ENCODE measurements around the gene EPS15. TPM values are rescaled to one million over a fixed set of nuclear protein-coding genes. Genes with fewer than 3 reads are reported as not detected.

The EPS15 gene
- total and polyA plus RNA-seq, 2 of the 8 experiments (the other 6 are each of a cell fraction or from before 2014, with no cell fraction given), result 15.9 to 57.2 TPM

DNA sequence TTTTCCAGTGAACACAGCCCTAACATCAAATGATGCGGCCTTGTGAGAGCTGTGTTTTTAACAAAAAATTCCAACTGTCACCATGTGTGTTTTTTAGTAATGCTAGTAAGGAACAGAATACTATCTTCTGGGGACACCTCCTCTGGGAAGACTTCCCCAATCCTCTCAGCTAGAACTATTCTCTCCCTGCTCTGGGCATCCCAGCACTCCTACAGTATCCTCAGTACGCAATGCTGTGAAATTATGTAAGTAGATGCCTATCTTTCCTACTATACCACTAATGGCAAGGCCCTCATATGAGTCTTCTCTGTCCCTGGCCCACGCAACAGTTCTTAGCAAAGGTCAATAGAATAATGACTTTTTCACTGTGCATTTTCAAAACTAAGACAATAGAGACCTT lies 169.2 kb downstream of the EPS15 start:
- Histone ChIP-seq H2AFZ (ENCODE audit: low read length) (no peak overlapping the region), H2BK20ac (ENCODE audit: low read length) (no peak overlapping the region), H3K9me3 (ENCODE audit: insufficient read depth in 2 of 2, low read depth in 1 of 2, low read length in 1 of 2) (no peaks in the 10 kb centered on the region), H3K14ac (ENCODE audit: insufficient read length) (no peak overlapping the region), H4K20me1 (replicated peaks in 1 of 2; ENCODE audit: control insufficient read depth in 1 of 2, insufficient read depth in 2 of 2, low read length in 2 of 2) (no peaks in the 10 kb centered on the region), H2BK15ac (ENCODE audit: low read length) (no peak overlapping the region), H3K4ac (replicated peaks; ENCODE audit: insufficient read length, low read depth, low read length) (no peak overlapping the region), H2BK5ac (ENCODE audit: low read depth, low read length) (no peak overlapping the region), H3K27me3 (replicated peaks in 1 of 4; ENCODE audit: control insufficient read depth in 3 of 4, extremely low read depth in 1 of 4, insufficient read depth in 3 of 4, low read length in 3 of 4) (peaks cover 0 to 4% (median 2%) of the 10 kb centered on the region in 4 experiments; a peak in 3 of 7 replicates), H3K23ac (ENCODE audit: insufficient read length) (no peak overlapping the region), H3K27ac (ENCODE audit: low read depth, low read length) (no peak overlapping the region), H2AK5ac (ENCODE audit: low read depth, low read length) (no peak overlapping the region), H3K79me2 (ENCODE audit: control insufficient read depth in 1 of 2, insufficient read depth in 2 of 2, low read length in 2 of 2) (no peaks in the 10 kb centered on the region), H2BK12ac (ENCODE audit: low read depth, low read length) (no peak overlapping the region), H3K18ac (ENCODE audit: extremely low read depth, low read length) (no peak overlapping the region), H3K4me1 (replicated peaks in 1 of 4; ENCODE audit: control insufficient read depth in 3 of 4, insufficient read depth in 4 of 4, low read length in 3 of 4) (peaks cover 0 to 5% (median 2%) of the 10 kb centered on the region in 4 experiments; a peak in 4 of 7 replicates), H2BK120ac (replicated peaks; ENCODE audit: low read depth, low read length) (no peak overlapping the region), H4K91ac (replicated peaks; ENCODE audit: insufficient read length, low read length) (no peak overlapping the region), H3K79me1 (ENCODE audit: low read depth, low read length) (no peaks in the 10 kb centered on the region), H3K4me3 (ENCODE audit: extremely low read depth in 1 of 4, insufficient read depth in 2 of 4, low read depth in 3 of 4, low read length in 4 of 4) (no peak overlapping the region), H4K5ac (ENCODE audit: insufficient read length, low read depth, low read length) (no peak overlapping the region), H4K8ac (ENCODE audit: extremely low read depth, insufficient read depth, low read length) (no peak overlapping the region), H3K56ac (replicated peaks; ENCODE audit: insufficient read length, low read depth, low read length) (no peak overlapping the region), H3K9ac (replicated peaks in 1 of 4; ENCODE audit: extremely low read depth in 1 of 4, low read depth in 3 of 4, low read length in 3 of 4) (no peak overlapping the region), H3K4me2 (ENCODE audit: insufficient read depth in 1 of 2, low read depth in 2 of 2, low read length in 2 of 2) (no peak overlapping the region), H3K36me3 (ENCODE audit: control insufficient read depth in 2 of 4, insufficient read depth in 4 of 4, low read length in 3 of 4) (peaks cover 0 to 5% (median 1%) of the 10 kb centered on the region in 4 experiments; a peak in 3 of 8 replicates), H3K23me2 (ENCODE audit: low read depth, low read length) (no peaks in the 10 kb centered on the region; the same call in 1 of the 2 replicates)
- 93% methylated on average over 3 of the region's 3 CpGs; no CpG with 5 or more reads in 1 of the 2 experiments for WGBS, 2 experiments (ENCODE audit: extremely low coverage in 1 of 2, insufficient coverage in 1 of 2, insufficient read length in 1 of 2, insufficient replicate concordance in 2 of 2, low coverage in 1 of 2, low lambda C conversion rate in 2 of 2, missing lambda C conversion rate in 1 of 2)
- POLR2A ChIA-PET (ENCODE audit: partially characterized antibody), result interaction anchor here (0.7 to 1.4 kb wide), 3 partner anchors 13 to 40 kb away, joined by 4 to 5 read pairs (median 4); no protein-coding TSS in a partner anchor
- FAIRE-seq, result no peak
- no peak for DNase-seq (ENCODE audit: low read depth in 1 of 2, low spot score in 2 of 2)
- CTCF ChIA-PET (ENCODE audit: partially characterized antibody), result interaction anchor here (0.6 to 1.2 kb wide), 2 partner anchors 14 to 18 kb away, joined by 3 read pairs; no protein-coding TSS in a partner anchor
- TF ChIP-seq RAD21 (IDR thresholded peaks at IDR 0.05 in 1 of 2, conservative IDR thresholded peaks at IDR 0.05 in 1 of 2; ENCODE audit: low read depth in 2 of 2, low read length in 2 of 2) (no peak), SIRT6 (IDR thresholded peaks at IDR 0.05; ENCODE audit: low read length) (no peak), SP2 (IDR thresholded peaks at IDR 0.05; ENCODE audit: low read length) (no peak), SAP30 (IDR thresholded peaks at IDR 0.05; ENCODE audit: insufficient read depth, insufficient replicate concordance, low read length) (no peak), YY1 (IDR thresholded peaks at IDR 0.05; ENCODE audit: low read depth, low read length) (no peak), BCL11A (IDR thresholded peaks at IDR 0.05; ENCODE audit: low read depth in 2 of 2, low read length in 2 of 2) (no peak), BACH1 (IDR thresholded peaks at IDR 0.05; ENCODE audit: low read length) (no peak)
- TF ChIP-seq, protein P1, sequence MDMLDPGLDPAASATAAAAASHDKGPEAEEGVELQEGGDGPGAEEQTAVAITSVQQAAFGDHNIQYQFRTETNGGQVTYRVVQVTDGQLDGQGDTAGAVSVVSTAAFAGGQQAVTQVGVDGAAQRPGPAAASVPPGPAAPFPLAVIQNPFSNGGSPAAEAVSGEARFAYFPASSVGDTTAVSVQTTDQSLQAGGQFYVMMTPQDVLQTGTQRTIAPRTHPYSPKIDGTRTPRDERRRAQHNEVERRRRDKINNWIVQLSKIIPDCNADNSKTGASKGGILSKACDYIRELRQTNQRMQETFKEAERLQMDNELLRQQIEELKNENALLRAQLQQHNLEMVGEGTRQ (IDR thresholded peaks at IDR 0.05; ENCODE audit: low read length), result no peak

Measured in H1 (cell line).